Activated CD4-positive, alpha-beta T cell treated with anti-CD3 and anti-CD28 coated beads, Interleukin-2, amount 50 U/mL, for 4 hours (primary cell): ENCODE results near the gene CCDC192.

ENCODE experiments used
- DNase-seq, 2 experiments: peaks; one replicate each; pipeline ENCODE4 v3.0.0-alpha.2; 2020

CCDC192 gene

GRCh38 chr5:127963233-127963632 lies 260.0 kb downstream of the CCDC192 start:
- DNase-seq: no peak

- DNase-seq: no peak
Observed at GRCh38 chr5:127963931-127964330, 260.7 kb downstream of the CCDC192 start.

GRCh38 chr5:127967323-127967982 lies 264.3 kb downstream of the CCDC192 start:
- DNase-seq: no peak

GRCh38 chr5:127967983-127968592 lies 264.9 kb downstream of the CCDC192 start:
- DNase-seq: no peak

GRCh38 chr5:127969002-127969401 lies 265.8 kb downstream of the CCDC192 start:
- DNase-seq: no peak

GRCh38 chr5:127969651-127970050 lies 266.5 kb downstream of the CCDC192 start:
- DNase-seq: no peak

GRCh38 chr5:127970081-127970480 lies 266.9 kb downstream of the CCDC192 start:
- no peak for DNase-seq

GRCh38 chr5:127970854-127971425 lies 267.7 kb downstream of the CCDC192 start:
- no peak for DNase-seq

GRCh38 chr5:127975961-127976360 lies 272.8 kb downstream of the CCDC192 start:
- no peak for DNase-seq

GRCh38 chr5:127976525-127976924 lies 273.3 kb downstream of the CCDC192 start:
- no peak for DNase-seq

GRCh38 chr5:127976991-127977717 lies 274.0 kb downstream of the CCDC192 start:
- DNase-seq: no peak

- DNase-seq: no peak
Observed at GRCh38 chr5:127978738-127979300, 275.6 kb downstream of the CCDC192 start.

- DNase-seq: no peak
Observed at GRCh38 chr5:127979475-127979874, 276.3 kb downstream of the CCDC192 start.

GRCh38 chr5:127980843-127981242 lies 277.7 kb downstream of the CCDC192 start:
- DNase-seq: no peak

- DNase-seq: no peak
Observed at GRCh38 chr5:127981498-127981897, 278.3 kb downstream of the CCDC192 start.

- no peak for DNase-seq
Observed at GRCh38 chr5:127985811-127986325, 282.7 kb downstream of the CCDC192 start.

GRCh38 chr5:127987354-127988145 lies 284.4 kb downstream of the CCDC192 start:
- no peak for DNase-seq

- DNase-seq: no peak
Observed at GRCh38 chr5:127988146-127988760, 285.1 kb downstream of the CCDC192 start.
